ENCODE measurements around the gene NAT10. TPM values are rescaled to one million over a fixed set of nuclear protein-coding genes. Genes with fewer than 3 reads are reported as not detected.
"Not testable (repeated sequence)": the region's sequence is repeated elsewhere in the genome, so short reads cannot be mapped to it uniquely, and the experiment has no call there.

The NAT10 gene
- total and polyA plus RNA-seq, 2 donors = 31.1 to 34.3 TPM

DNA sequence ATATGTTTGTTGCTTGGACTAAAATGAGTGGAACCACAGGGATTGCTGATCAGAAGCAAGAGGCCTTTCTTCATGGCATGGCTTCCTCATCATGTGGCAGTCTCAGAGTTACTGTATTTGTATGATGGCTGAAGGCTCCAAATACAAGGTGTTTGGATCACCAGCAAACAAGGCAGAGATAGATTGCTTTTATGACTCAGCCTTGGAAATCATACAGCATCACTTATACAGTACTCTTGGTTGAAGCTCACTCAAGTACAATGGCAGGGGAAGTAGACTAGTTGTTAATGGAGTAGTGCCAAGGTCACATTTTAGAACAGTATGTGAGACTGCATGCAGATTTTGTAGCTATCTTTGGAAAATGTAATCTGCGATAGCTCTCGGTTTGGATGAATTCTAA lies 37.3 kb upstream of the NAT10 start:
- peaks cover 9 to 54% of the 10 kb centered on the region in 2 donors for H3K36me3 ChIP-seq (ENCODE audit: control insufficient read depth in 2 of 2, insufficient read depth in 2 of 2, low read length in 1 of 2)
- WGBS = 92% methylated on average over 2 of the region's 2 CpGs
- H3K4me3 ChIP-seq (ENCODE audit: low read length in 2 of 2) = no peak overlapping the region
- H3K27ac ChIP-seq (ENCODE audit: low read depth in 1 of 2, low read length in 1 of 2) = no peak overlapping the region
- DNase-seq (ENCODE audit: low read depth in 6 of 9, low spot score in 9 of 9) = no peak
- H3K27me3 ChIP-seq (ENCODE audit: control insufficient read depth in 2 of 2, insufficient read depth in 1 of 2, low read length in 1 of 2) = no peaks in the 10 kb centered on the region
- no peaks in the 10 kb centered on the region for H3K4me1 ChIP-seq (ENCODE audit: control insufficient read depth in 2 of 2, insufficient read depth in 2 of 2, low read length in 2 of 2)
- no peaks in the 10 kb centered on the region for H3K9me3 ChIP-seq (ENCODE audit: control insufficient read depth in 2 of 2, insufficient read depth in 1 of 2, low read length in 1 of 2)

DNA sequence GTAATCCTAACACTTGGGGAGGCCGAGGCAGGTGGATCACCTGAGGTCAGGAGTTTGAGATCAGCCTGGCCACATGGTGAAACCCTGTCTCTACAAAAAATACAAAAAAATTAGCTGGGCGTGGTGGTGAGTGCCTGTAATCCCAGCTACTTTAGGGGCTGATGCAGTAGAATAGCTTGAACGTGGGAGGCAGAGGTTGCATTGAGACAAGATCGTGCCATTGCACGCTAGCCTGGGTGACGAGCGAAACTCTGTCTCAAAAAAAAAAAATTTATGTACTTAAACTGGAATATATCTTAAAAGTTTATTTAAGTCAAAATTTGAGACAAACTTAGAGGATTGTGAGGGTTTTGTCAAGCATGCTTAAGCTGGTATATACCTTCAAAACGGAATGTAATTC lies 34.1 kb upstream of the NAT10 start:
- WGBS = 96% methylated on average over 8 of the region's 8 CpGs
- not testable (repeated sequence) for H3K27ac ChIP-seq (ENCODE audit: low read depth in 1 of 2, low read length in 1 of 2); H3K9me3 ChIP-seq (ENCODE audit: control insufficient read depth in 2 of 2, insufficient read depth in 1 of 2, low read length in 1 of 2); H3K4me1 ChIP-seq (ENCODE audit: control insufficient read depth in 2 of 2, insufficient read depth in 2 of 2, low read length in 2 of 2); DNase-seq (ENCODE audit: low read depth in 6 of 9, low spot score in 9 of 9); H3K4me3 ChIP-seq (ENCODE audit: low read length in 2 of 2); H3K27me3 ChIP-seq (ENCODE audit: control insufficient read depth in 2 of 2, insufficient read depth in 1 of 2, low read length in 1 of 2)
- peaks cover 21 to 67% of the 10 kb centered on the region in 2 donors for H3K36me3 ChIP-seq (ENCODE audit: control insufficient read depth in 2 of 2, insufficient read depth in 2 of 2, low read length in 1 of 2)

DNA sequence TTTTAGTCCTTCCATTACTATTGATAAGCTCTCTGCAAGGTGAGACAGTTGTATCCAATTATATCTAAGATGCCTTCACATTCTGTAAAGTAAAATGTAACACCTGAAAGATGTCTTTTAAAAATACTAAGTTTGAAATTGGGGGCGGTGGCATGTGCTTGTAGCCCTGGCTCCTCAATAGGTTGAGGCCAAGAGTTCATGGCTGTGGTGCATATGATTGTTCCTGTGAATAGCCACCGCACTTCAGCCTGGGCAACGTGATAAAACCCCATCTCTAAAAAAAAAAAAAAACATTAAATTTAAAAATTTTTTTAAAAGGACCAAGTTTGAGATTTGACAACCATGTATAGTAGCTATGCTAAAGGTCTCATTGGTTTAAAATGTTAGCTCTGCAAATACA lies 33.4 kb upstream of the NAT10 start:
- Histone ChIP-seq H3K9me3 (ENCODE audit: control insufficient read depth in 2 of 2, insufficient read depth in 1 of 2, low read length in 1 of 2) (no peaks in the 10 kb centered on the region), H3K27ac (ENCODE audit: low read depth in 1 of 2, low read length in 1 of 2) (no peak overlapping the region), H3K4me3 (ENCODE audit: low read length in 2 of 2) (no peak overlapping the region), H3K36me3 (ENCODE audit: control insufficient read depth in 2 of 2, insufficient read depth in 2 of 2, low read length in 1 of 2) (peaks cover 26 to 73% of the 10 kb centered on the region in 2 donors), H3K27me3 (ENCODE audit: control insufficient read depth in 2 of 2, insufficient read depth in 1 of 2, low read length in 1 of 2) (no peaks in the 10 kb centered on the region), H3K4me1 (ENCODE audit: control insufficient read depth in 2 of 2, insufficient read depth in 2 of 2, low read length in 2 of 2) (no peaks in the 10 kb centered on the region)
- DNase-seq (ENCODE audit: low read depth in 6 of 9, low spot score in 9 of 9) = no peak
- WGBS = 97% methylated on average over 3 of the region's 3 CpGs

DNA sequence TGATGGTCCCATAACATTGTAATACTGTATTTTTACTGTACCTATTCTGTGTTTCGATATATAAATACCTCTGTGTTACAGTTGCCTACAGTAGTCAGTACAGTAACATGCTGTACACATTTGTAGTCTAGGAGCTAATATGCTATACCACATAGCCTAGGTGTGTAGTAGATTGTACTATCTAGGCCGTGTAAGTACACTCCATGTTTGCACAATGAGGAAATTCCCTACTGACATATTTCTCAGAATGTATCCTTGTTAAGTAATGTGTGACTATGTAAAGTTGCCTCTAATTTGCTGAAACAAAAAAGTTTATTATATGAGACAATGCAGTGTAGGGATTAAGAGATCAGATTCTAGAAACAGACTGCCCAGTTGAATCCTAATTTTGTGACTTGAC lies 32.6 kb upstream of the NAT10 start:
- H3K9me3 ChIP-seq (ENCODE audit: control insufficient read depth in 2 of 2, insufficient read depth in 1 of 2, low read length in 1 of 2) = no peaks in the 10 kb centered on the region
- H3K4me1 ChIP-seq (ENCODE audit: control insufficient read depth in 2 of 2, insufficient read depth in 2 of 2, low read length in 2 of 2) = no peaks in the 10 kb centered on the region
- no peaks in the 10 kb centered on the region for H3K27me3 ChIP-seq (ENCODE audit: control insufficient read depth in 2 of 2, insufficient read depth in 1 of 2, low read length in 1 of 2)
- WGBS = 94% methylated on average over 2 of the region's 2 CpGs
- DNase-seq (ENCODE audit: low read depth in 6 of 9, low spot score in 9 of 9) = no peak
- no peak overlapping the region for H3K4me3 ChIP-seq (ENCODE audit: low read length in 2 of 2)
- H3K27ac ChIP-seq (ENCODE audit: low read depth in 1 of 2, low read length in 1 of 2) = no peak overlapping the region
- peaks cover 26 to 76% of the 10 kb centered on the region in 2 donors for H3K36me3 ChIP-seq (ENCODE audit: control insufficient read depth in 2 of 2, insufficient read depth in 2 of 2, low read length in 1 of 2)

DNA sequence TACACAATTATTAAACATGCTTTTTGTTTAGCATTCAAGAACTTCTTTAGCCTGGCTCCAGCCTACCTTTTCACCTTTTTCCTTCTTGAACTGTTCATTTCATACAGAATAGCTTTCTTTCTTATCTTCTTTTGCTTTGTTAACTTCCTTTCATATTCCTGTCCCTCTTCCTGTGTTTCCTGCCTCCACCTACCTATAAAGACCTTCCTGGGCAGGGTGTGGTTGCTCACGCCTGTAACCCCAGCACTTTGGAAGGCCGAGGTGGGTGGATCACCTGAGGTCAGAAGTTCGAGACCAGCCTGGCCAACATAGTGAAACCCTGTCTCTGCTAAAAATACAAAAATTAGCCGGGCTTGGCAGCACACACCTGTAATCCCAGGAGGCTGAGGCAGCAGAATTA lies 31.0 kb upstream of the NAT10 start:
- Histone ChIP-seq H3K27me3 (ENCODE audit: control insufficient read depth in 2 of 2, insufficient read depth in 1 of 2, low read length in 1 of 2) (no peaks in the 10 kb centered on the region), H3K4me1 (ENCODE audit: control insufficient read depth in 2 of 2, insufficient read depth in 2 of 2, low read length in 2 of 2) (no peaks in the 10 kb centered on the region), H3K27ac (ENCODE audit: low read depth in 1 of 2, low read length in 1 of 2) (no peak overlapping the region), H3K9me3 (ENCODE audit: control insufficient read depth in 2 of 2, insufficient read depth in 1 of 2, low read length in 1 of 2) (no peaks in the 10 kb centered on the region), H3K36me3 (ENCODE audit: control insufficient read depth in 2 of 2, insufficient read depth in 2 of 2, low read length in 1 of 2) (peaks cover 33 to 85% of the 10 kb centered on the region in 2 donors), H3K4me3 (ENCODE audit: low read length in 2 of 2) (no peak overlapping the region)
- DNase-seq (ENCODE audit: low read depth in 6 of 9, low spot score in 9 of 9) = no peak
- 91% methylated on average over 4 of the region's 4 CpGs for WGBS

DNA sequence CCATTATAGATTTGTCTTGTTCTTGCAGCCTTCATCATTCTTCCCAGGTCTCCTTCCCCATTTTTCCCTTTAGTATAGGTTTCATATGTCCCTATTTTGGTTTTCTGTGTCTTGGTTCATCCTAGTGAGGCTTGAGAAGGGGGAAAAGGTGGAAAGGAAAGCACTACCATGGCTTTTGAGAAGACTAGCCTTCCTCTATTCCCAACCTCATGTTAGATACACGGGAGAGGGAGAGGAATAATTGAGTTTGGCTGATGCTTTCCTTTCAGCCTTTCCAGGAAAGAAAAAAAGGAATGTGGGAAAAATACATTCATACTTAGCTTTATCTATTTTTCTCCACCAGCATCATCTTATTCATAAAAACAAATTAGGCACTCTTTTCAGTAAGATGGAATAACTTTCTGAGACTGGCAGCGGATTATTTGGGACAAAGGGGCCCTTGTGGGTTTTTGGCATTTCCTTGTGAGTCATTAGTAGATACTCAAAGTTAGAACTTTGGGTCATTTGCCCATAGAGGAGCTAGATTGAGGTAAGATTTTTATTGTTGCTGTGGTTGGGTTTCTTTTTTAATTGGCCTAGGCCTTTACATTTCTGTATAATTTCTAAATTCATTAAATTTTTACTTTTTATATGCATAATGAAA lies 30.1 kb upstream of the NAT10 start:
- Histone ChIP-seq H3K4me1 (ENCODE audit: control insufficient read depth in 2 of 2, insufficient read depth in 2 of 2, low read length in 2 of 2) (no peaks in the 10 kb centered on the region), H3K36me3 (ENCODE audit: control insufficient read depth in 2 of 2, insufficient read depth in 2 of 2, low read length in 1 of 2) (peaks cover 38 to 90% of the 10 kb centered on the region in 2 donors), H3K27ac (ENCODE audit: low read depth in 1 of 2, low read length in 1 of 2) (no peak overlapping the region), H3K27me3 (ENCODE audit: control insufficient read depth in 2 of 2, insufficient read depth in 1 of 2, low read length in 1 of 2) (no peaks in the 10 kb centered on the region), H3K9me3 (ENCODE audit: control insufficient read depth in 2 of 2, insufficient read depth in 1 of 2, low read length in 1 of 2) (no peaks in the 10 kb centered on the region), H3K4me3 (ENCODE audit: low read length in 2 of 2) (no peak overlapping the region)
- WGBS = 94% methylated on average over 2 of the region's 2 CpGs
- no peak for DNase-seq (ENCODE audit: low read depth in 6 of 9, low spot score in 9 of 9)

DNA sequence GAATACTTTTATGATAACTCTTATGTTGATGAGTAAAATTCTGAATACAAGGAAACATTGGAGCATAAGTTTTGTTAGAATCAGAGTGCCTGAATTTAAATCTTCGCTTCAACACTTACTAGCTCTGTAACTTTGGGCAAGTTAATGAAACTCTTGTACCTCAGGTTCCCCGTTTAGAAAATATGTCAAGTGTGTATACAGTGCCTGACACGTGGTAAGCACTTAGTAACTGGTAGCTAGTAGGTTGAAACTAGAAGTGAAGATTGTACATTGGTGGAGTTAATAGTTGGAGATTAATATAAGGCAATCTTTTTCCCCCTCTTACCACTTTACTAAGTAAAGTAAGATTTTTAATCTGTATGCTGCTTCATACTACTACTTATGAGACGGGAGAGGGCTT lies 24.8 kb upstream of the NAT10 start:
- 98% methylated on average over 4 of the region's 4 CpGs for WGBS

DNA sequence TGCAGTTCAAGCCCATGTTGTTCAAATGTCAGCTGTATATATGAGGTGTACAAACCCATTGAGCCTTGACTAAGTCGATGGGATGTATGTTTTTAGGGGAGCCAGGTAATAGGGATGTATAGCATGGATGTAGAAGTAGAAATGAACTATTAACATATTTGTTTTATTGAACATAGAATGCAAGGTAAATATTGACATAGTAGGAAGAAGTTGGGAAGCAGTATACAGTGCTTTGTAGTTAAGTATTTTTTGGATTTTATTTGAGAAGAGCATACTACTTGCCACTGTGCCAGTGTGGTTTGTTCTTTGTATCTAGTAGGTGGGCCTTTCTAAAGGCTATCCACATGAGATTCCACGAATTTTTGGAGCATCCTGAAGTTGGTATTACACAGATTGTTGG lies 20.8 kb upstream of the NAT10 start:
- H3K4me1 ChIP-seq (ENCODE audit: control insufficient read depth in 2 of 2, insufficient read depth in 2 of 2, low read length in 2 of 2) = no peaks in the 10 kb centered on the region
- no peak for DNase-seq (ENCODE audit: low read depth in 6 of 9, low spot score in 9 of 9)
- H3K36me3 ChIP-seq (ENCODE audit: control insufficient read depth in 2 of 2, insufficient read depth in 2 of 2, low read length in 1 of 2) = peaks cover 69 to 89% of the 10 kb centered on the region in 2 donors
- WGBS = 96% methylated on average over 2 of the region's 2 CpGs
- H3K27me3 ChIP-seq (ENCODE audit: control insufficient read depth in 2 of 2, insufficient read depth in 1 of 2, low read length in 1 of 2) = no peaks in the 10 kb centered on the region
- H3K9me3 ChIP-seq (ENCODE audit: control insufficient read depth in 2 of 2, insufficient read depth in 1 of 2, low read length in 1 of 2) = no peaks in the 10 kb centered on the region
- no peak overlapping the region for H3K4me3 ChIP-seq (ENCODE audit: low read length in 2 of 2)
- H3K27ac ChIP-seq (ENCODE audit: low read depth in 1 of 2, low read length in 1 of 2) = no peak overlapping the region

More for the DNA sequence above, 24.8 kb upstream of the NAT10 start:
- H3K36me3 ChIP-seq (ENCODE audit: control insufficient read depth in 2 of 2, insufficient read depth in 2 of 2, low read length in 1 of 2) = peaks cover 64 to 92% of the 10 kb centered on the region in 2 donors
- H3K9me3 ChIP-seq (ENCODE audit: control insufficient read depth in 2 of 2, insufficient read depth in 1 of 2, low read length in 1 of 2) = no peaks in the 10 kb centered on the region
- H3K27me3 ChIP-seq (ENCODE audit: control insufficient read depth in 2 of 2, insufficient read depth in 1 of 2, low read length in 1 of 2) = no peaks in the 10 kb centered on the region
- no peaks in the 10 kb centered on the region for H3K4me1 ChIP-seq (ENCODE audit: control insufficient read depth in 2 of 2, insufficient read depth in 2 of 2, low read length in 2 of 2)
- H3K4me3 ChIP-seq (ENCODE audit: low read length in 2 of 2) = no peak overlapping the region
- no peak for DNase-seq (ENCODE audit: low read depth in 6 of 9, low spot score in 9 of 9)
- H3K27ac ChIP-seq (ENCODE audit: low read depth in 1 of 2, low read length in 1 of 2) = no peak overlapping the region

DNA sequence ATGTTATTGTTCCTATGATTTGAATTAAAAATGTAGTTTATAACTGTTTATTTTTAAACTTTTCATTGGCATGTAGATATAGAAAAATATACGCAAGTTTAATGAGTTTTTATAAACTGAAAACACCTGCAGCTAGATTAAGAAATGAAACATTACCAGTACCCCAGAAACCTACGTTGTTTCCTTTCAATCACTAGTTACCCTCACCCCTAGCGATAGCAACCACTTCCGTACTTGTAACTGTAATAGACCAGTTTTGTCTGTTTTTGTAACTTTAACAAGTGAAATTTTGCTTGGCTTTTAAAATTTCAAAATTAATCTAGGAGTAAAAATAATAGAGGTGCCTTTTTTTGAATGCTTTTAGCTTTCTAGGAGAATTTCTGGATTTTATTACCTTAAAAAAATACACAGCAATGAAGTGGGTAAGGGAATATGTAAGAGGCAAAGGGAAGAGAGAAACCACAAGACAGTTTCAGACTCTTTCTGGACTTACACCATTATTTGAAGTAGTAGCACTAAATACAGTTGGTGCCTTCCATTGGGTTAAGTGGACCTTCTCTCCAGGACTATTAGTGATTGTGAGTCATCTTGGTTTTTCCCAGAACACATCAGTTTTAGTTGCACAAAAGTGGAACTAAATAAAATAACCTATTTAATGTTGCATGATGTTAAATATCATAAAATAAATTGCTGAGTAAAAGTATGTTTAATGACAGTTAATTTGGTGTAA lies 18.7 kb upstream of the NAT10 start:
- no peaks in the 10 kb centered on the region for H3K4me1 ChIP-seq (ENCODE audit: control insufficient read depth in 2 of 2, insufficient read depth in 2 of 2, low read length in 2 of 2)
- 88% methylated on average over 4 of the region's 4 CpGs for WGBS
- H3K27ac ChIP-seq (ENCODE audit: low read depth in 1 of 2, low read length in 1 of 2) = peak overlapping the region in 1 of 2 donors; percentile 22
- H3K36me3 ChIP-seq (ENCODE audit: control insufficient read depth in 2 of 2, insufficient read depth in 2 of 2, low read length in 1 of 2) = peaks cover 64 to 88% of the 10 kb centered on the region in 2 donors
- DNase-seq (ENCODE audit: low read depth in 6 of 9, low spot score in 9 of 9) = no peak
- H3K4me3 ChIP-seq (ENCODE audit: low read length in 2 of 2) = no peak overlapping the region
- H3K9me3 ChIP-seq (ENCODE audit: control insufficient read depth in 2 of 2, insufficient read depth in 1 of 2, low read length in 1 of 2) = no peaks in the 10 kb centered on the region
- no peaks in the 10 kb centered on the region for H3K27me3 ChIP-seq (ENCODE audit: control insufficient read depth in 2 of 2, insufficient read depth in 1 of 2, low read length in 1 of 2)

Measured in thymus (tissue), 11 donors.